HT1080 (cell line): ENCODE measurements around the gene ERMARD. TPM values are rescaled to one million over a fixed set of nuclear protein-coding genes. Genes with fewer than 3 reads are reported as not detected.

Experiments
- DNase-seq: peaks from one replicate; pipeline ENCODE4 v3.0.0-alpha.2; 2015; ENCODE audit warnings: low read depth
- total RNA-seq: library from RNA; depleted of rRNA; stranded (reverse); fragments of >200 nt; shearing (Covaris generic); gene quantifications from 2 replicates; pipeline ENCODE4 v1.2.3, GENCODE V29; 2014

ERMARD gene
- total RNA-seq, 1 experiment from 2014 or later = 16.6 TPM

DNA sequence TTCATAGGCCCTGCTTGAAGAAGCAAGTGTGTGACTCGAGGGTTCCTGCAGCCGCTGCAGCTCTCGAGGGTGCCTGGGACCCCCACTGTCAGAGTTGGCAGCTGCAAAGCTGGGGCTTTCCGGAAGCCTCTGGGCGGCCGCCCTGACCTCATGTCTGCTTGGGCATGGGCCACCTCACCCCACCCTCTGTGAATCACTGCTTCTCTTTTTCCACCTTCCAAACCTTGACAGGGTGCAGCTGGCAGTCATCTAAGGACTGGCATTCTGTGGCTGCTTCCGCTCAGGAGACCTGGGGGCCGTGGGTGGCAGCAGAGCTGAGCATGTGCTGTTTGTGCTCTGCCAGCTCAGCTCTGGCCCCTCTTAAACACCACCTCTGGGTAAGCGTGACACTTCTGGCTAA, 32.0 kb downstream of the ERMARD start:
- DNase-seq = no peak

- no peak for DNase-seq
These were observed 32.8 kb downstream of the ERMARD start for GRCh38 chr6:169783971-169784820.

GRCh38 chr6:169784821-169785340, 33.5 kb downstream of the ERMARD start:
- DNase-seq = no peak

DNA sequence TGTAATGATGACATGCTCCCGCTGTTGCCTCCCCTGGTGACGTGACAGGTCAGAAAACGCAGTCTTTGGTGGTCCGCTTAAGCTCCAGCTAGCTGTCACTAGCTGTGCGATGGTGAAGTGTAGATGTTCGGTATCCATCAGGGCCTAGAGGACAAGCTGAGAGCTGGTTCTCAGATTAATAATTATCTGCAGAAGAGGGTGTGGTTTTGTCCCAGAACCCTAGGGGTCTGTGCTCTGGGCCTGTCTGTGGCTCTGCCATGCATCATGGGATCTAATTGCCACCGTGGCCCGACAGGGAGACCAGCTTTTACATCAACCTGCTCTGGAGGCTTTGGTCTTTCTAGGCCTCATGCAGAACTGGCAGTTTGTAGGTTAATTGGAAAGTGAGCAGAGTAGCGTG, 34.1 kb downstream of the ERMARD start:
- no peak for DNase-seq

- no peak for DNase-seq
These were observed 34.9 kb downstream of the ERMARD start for GRCh38 chr6:169786349-169786748.

- DNase-seq = no peak
These were observed 36.4 kb downstream of the ERMARD start for GRCh38 chr6:169787797-169788196.

GRCh38 chr6:169788809-169789145, 37.4 kb downstream of the ERMARD start:
- no peak for DNase-seq

GRCh38 chr6:169789146-169789943, 37.9 kb downstream of the ERMARD start:
- DNase-seq = no peak

DNA sequence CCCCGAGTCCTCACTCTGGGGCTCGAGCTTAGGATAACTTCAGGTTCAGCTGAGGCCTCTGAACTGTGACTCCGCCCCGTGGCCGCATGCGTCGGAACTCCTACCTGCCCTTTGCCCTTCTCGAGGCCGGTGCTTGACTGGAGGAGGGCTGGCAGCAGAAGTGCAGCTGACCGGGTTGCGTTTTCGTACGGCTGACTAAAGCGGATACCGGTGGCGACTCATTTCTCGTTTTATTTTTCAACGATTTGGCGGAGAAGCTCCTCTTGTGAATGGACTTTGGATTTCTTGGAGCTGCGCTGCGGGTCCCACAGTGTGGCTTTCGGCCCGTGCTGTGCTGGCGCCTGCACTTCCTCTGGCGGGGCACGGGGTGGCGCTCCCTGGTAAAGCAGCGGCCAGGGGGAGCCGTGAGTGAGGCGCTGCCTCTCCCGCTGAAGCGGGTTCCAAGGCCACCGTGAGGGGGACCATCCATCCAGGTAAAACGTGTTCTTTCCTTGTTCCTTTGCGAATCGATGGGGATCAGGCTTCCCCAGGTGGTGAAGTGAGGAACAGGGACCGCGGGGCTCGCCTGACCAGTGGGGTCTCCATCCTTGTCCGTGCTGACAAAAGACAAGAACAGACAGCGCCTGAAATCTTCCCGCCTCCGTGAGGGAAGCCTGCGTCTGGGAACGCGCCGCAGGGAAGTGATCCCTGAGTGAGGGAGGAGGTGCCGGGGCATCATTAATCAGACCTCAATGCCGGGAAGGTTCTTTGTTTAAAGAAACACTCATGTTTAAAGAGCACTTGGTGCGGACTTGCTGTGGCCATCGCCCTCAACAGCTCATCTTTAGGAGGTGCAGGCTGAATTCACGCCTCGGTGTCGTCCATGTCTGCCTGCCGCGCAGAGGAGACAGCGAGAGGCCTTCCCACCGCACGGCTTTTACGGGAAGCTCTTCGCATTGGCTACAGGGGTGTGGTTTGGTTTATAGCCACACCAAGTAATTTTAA, 38.8 kb downstream of the ERMARD start:
- peak; percentile 65 for DNase-seq

GRCh38 chr6:169791721-169792131, 40.3 kb downstream of the ERMARD start:
- DNase-seq = no peak

- no peak for DNase-seq
These were observed 41.0 kb downstream of the ERMARD start for GRCh38 chr6:169792306-169793015.

DNA sequence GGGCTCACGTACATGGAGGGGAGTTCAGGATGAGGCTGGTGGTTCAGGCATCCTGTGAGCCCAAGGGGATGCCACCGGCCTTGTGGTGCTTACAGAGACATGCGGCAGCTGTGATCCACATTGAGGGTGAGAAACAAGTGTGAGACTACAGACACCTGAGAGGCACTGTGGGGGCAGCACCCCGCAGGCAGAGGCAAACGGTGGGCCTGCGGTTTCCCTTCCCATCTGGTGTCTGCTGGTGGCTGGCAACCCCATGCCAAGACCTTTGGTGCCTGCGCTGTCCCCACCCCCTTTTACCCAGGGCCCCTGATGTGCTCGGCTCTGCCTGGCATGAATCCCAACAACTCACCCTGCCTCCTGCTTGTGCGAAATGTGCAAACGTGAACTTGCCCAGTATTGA, 42.0 kb downstream of the ERMARD start:
- no peak for DNase-seq

DNA sequence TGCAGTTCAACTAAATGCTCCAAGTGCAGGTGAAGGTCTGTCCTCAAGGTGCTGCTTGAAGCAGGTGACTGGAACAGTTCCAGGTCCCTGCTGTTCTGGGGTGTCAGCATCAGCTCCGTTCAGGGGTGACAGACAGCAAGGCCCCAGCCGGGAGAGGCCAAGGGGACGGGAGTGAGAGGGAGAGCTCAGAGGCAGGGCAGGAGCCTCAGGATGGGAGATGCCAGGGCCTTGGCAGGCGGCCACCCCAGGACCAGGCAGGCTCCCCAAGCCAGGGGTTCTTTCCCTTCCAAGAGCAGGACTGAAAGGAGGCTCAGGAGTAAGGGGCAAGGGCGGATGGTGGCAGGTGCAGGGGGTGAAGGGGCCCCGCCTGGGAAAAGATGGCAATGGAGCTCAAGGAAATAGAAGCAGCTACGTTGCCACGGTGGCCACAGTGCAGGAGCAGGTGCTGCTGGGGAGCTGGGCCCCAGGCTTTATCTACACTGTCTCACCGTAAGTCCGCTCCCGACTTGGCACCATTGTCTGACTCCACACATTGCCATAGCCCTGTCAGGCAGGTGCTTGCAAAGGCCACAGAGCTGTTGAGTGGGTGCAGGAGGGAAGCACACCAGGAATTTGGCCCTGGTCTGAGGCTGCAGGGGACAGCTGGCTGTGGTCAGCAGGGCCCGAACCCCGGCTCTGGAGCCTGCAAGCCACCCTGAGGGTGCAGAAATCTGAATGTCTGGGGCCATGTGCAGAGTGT, 43.1 kb downstream of the ERMARD start:
- DNase-seq = no peak

DNA sequence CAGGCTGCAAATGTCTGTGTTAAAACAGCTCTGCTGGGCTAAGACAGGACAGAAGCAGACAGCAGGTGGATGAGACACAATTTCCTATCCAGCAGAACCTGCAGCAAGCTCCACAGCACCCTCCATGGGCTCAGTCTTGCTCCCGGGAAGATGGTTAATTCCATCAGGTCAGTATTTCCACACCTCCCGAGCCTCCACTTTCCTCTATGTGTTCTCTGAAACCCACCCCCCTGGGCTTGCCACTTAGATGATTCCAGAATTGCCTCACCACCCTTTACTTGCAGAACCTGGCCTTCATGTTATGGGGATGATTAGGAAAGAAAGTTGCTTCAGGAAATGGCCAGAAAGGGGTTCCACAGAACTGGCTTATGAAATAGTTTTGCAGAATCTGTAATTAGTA, 43.8 kb downstream of the ERMARD start:
- no peak for DNase-seq

- DNase-seq = no peak
These were observed 47.5 kb downstream of the ERMARD start for GRCh38 chr6:169798764-169799473.

- no peak for DNase-seq
These were observed 48.1 kb downstream of the ERMARD start for GRCh38 chr6:169799474-169799926.

GRCh38 chr6:169800116-169800667, 48.8 kb downstream of the ERMARD start:
- no peak for DNase-seq

DNA sequence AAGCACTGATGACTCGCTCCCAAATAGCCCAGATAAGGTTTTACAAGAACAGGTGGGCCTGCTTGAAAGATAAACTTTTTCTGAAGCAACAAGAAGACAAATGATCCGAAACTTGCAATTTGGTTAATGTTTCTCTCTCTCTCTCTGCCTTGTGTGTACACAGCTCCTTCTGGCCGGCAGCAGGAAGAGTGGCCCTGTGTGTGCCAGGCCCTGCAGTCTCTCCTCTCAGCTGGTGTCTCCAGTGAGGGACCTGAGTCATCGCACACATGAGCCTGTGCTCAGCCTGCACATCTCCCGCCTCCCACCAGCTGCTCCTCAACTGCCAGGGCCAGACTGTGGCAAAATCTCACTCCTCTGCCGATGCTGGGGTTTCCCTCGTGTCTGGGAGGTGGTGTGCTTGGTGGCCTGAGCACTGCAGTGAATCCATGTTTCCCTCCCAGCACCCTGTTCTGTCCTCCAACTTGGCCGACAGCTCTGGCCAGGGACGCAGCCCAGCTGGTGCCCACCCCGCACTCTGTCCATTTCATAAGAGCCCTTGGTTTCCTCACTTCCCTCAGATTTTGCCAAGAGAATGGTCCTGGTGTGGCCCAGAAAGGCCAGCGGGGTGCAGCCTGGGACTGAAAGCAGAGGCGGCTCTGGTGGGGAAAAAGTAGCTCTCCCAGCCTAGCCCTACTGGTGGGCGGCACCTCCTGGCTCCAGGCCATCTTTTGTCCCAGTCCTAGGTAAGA, 49.4 kb downstream of the ERMARD start:
- peak; percentile 76 for DNase-seq
